NCI-H146 treated with DMSO at 0.1 percent for 48 hours (cell line): ENCODE results near the gene RPIA.
"Not testable (repeated sequence)": the region's sequence is repeated elsewhere in the genome, so short reads cannot be mapped to it uniquely, and the experiment has no call there.

ENCODE experiments used
- DNase-seq: peaks from one replicate; lab custom pipeline; 2025; ENCODE audit not compliant: unreplicated experiment; lab: John Stamatoyannopoulos, UW

Gene RPIA

GRCh38 chr2:88765889-88766481, 74.5 kb downstream of the RPIA start:
- DNase-seq = not testable (repeated sequence)

GRCh38 chr2:88770016-88770415, 78.5 kb downstream of the RPIA start:
- no peak for DNase-seq

DNA sequence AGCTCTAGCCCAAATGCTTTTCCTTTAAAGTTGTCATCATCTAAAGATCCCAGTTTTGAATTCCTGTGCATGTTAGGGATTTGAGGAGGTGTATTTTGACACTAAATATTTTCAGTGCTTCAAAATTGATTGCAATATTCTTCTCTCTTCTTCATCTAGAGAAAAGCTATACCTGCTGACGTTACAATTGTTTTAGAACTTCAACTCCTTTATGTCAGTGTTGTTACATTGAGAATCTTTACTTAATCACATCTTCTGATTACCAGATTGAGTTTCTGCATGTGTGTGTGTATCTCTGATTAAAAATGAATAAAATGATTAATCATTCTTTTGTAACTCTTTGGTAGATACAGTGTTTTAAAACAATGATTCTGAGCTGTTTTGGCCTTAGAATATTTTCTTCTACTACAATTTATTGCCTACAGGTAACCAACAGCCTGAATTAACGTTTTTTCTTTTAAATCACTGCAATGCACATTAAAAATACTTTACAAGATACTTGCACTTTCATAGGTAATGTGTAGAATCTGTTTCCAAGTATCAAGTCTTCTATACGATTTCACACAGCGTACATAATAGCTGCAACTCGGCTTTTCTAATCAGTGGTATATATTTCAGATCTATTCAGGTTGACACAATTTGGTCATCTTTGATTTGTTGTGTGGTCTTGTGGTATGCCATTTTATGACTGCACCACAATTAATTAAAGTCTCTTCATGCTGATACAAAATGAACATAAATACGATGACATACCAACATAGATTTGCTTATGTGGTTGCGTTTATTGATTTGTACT, 82.0 kb downstream of the RPIA start:
- DNase-seq = not testable (repeated sequence)

GRCh38 chr2:88789213-88789612, 97.7 kb downstream of the RPIA start:
- not testable (repeated sequence) for DNase-seq

DNA sequence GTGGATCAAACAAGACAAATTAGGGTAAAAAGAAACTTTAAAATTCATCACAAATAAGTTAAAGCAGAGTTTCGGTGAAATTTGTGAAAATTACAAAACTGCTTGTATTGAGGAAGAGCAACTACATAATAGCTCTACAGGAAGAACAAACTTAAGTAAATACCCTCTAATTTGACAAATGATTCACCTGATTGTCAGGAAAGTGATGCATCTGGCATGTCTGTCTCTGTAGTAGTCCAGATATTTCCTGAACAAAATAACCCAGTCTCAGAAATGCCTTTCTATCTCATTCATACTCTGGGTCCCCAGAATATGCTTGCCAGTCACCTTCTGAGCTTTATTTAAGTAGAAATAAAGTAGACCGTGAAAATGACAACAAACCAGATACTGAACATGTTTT, 104.5 kb downstream of the RPIA start:
- not testable (repeated sequence) for DNase-seq

- not testable (repeated sequence) for DNase-seq
These were observed 105.0 kb downstream of the RPIA start for GRCh38 chr2:88796523-88796922.

DNA sequence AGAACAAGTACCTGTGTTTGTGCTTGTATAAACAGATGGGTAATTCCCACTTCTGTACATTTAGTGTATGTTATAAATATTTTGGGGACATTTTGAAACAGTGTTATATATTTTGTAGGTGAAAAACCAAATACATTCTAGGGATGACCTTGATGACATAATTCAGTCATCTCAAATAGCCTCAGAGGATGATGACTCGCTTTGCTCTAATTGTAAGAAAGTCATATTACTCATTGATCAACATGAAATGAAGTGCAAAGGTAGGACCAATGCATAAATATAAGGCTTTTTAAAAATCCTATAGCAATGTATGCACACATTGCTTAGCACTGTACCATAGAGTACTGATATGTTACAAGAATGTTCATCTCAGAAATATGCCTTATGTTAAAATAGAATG, 105.7 kb downstream of the RPIA start:
- DNase-seq = not testable (repeated sequence)
